SU-DHL-6 (cell line): ENCODE data around the gene PCIF1.

Experiments used
- CTCF ChIP-seq: fragments of 200-600 bp; sonication (generic); IDR thresholded peaks from one replicate; pipeline ENCODE4 v1.5.1; 2017; ENCODE audit warnings: antibody characterized with exemption, mild to moderate bottlenecking, low read length, moderate library complexity; ENCODE audit not compliant: insufficient read depth, poor library complexity, severe bottlenecking
- EZH2phosphoT487 ChIP-seq: fragments of 200-600 bp; sonication (generic), shearing (Covaris generic); conservative IDR thresholded peaks from 2 replicates; pipeline ENCODE4 v1.6.1; 2018; ENCODE audit warnings: mild to moderate bottlenecking, antibody characterized with exemption, low read length, moderate library complexity, mixed read lengths

GRCh38 chr20:45925821-45926506 lies 8.5 kb upstream of the PCIF1 start:
- TF ChIP-seq CTCF (no peak), EZH2phosphoT487 (no peak)
